GM19455 (cell line): ENCODE measurements around the gene SLC46A3.
A peak's percentile ranks its signal among the peaks of the same experiment; 100 is the strongest.
"Not testable (repeated sequence)": the region's sequence is repeated elsewhere in the genome, so short reads cannot be mapped to it uniquely, and the experiment has no call there.

Experiments
- ATAC-seq: cut with Tn5 transposase; IDR thresholded peaks from one replicate; pipeline ENCODE4 v1.9.1; 2021; ENCODE audit not compliant: unreplicated experiment

SLC46A3 gene, protein sequence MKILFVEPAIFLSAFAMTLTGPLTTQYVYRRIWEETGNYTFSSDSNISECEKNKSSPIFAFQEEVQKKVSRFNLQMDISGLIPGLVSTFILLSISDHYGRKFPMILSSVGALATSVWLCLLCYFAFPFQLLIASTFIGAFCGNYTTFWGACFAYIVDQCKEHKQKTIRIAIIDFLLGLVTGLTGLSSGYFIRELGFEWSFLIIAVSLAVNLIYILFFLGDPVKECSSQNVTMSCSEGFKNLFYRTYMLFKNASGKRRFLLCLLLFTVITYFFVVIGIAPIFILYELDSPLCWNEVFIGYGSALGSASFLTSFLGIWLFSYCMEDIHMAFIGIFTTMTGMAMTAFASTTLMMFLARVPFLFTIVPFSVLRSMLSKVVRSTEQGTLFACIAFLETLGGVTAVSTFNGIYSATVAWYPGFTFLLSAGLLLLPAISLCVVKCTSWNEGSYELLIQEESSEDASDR

DNA sequence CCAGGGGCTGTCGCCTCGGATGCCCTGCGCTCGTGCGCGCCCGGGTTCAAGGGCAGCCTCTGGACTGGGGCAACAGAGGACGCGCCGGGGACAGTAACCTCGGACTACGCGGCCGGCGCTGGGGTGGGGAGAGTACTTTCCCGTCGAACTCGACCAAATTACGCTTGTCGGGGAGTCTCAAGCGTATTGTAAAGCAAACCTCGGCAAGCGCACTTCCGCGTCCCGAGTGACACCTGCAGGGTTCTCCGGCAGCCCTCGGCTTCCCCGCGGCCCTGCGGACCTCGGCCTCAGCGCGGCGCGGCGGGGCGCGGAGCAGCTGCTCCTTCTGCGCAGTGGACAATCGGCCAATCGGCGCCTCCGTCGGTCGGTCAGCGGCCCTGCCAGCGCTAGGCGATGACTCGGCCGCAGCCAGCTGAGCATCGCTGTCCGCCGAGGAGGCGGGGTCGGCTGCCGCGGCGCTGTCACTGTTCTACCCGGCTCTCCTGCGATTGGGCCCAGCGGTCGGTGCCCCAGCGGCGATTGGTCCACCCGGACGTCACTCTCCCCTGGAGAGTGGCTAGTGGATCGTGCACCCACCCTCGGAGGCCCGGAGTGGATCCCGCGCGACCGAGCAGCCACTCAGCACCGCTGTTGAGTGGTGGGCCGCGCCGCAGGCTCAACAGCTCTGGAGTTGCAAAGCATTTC is at the start of gene SLC46A3:
SLC46A3 (minus strand) TSS at position 428 of the 684 bp plus-strand sequence. CDS start 972 bp downstream, outside the sequence.
- peak; percentile 99 for ATAC-seq

DNA sequence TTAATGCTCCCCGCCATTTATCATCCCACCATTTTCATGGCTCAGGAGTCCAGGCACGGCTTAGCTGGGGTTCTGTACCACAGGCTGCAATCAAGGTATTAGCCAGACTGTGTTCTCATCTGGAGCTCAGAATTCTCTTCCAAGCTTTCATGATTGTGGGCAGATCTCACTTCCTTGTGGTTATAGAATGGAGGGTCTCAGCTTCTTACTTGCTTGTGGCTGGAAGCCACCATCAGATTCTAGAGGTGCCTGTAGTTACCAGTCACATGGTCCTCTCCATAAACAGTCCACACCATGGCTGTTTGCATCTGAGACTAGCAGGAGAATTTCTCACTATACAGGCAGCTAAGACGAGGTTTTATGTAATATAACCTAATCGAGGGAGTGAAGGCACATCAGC is 45.1 kb upstream of the SLC46A3 start:
- ATAC-seq: no peak

DNA sequence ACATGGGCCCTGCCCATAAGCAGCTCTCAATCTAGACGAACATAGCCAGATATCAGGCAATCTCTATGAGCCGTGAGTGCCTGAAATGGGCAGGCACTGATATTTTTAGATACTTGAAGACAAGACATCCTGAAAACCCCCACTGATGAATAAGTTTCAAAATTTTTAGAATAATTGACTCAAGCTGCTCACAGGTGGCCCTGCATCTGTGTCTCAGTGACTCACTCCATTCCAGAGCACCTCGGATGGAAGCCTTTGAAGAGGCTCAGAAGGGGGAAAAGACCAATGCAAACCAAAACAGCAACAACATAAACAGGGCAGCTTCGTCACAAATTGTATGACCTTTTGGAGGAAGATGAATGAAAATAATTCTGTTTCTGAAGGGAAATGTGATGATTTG is 42.8 kb upstream of the SLC46A3 start:
- ATAC-seq: no peak

DNA sequence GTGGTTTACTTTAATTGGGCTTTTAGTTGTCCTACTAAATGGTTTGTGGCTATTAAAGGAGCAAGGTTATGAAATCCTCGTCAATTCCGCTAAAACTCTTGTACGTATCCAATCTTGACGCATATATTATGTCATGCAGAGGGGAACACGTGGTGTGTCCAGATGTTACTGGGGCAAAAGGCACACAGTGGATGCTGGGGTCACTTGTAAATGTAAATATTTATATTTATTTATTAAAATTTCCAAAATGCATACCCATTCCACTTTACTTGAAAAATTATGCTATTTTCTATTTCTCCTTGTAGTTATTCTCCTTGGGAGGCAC is 36.7 kb upstream of the SLC46A3 start:
- ATAC-seq: no peak

DNA sequence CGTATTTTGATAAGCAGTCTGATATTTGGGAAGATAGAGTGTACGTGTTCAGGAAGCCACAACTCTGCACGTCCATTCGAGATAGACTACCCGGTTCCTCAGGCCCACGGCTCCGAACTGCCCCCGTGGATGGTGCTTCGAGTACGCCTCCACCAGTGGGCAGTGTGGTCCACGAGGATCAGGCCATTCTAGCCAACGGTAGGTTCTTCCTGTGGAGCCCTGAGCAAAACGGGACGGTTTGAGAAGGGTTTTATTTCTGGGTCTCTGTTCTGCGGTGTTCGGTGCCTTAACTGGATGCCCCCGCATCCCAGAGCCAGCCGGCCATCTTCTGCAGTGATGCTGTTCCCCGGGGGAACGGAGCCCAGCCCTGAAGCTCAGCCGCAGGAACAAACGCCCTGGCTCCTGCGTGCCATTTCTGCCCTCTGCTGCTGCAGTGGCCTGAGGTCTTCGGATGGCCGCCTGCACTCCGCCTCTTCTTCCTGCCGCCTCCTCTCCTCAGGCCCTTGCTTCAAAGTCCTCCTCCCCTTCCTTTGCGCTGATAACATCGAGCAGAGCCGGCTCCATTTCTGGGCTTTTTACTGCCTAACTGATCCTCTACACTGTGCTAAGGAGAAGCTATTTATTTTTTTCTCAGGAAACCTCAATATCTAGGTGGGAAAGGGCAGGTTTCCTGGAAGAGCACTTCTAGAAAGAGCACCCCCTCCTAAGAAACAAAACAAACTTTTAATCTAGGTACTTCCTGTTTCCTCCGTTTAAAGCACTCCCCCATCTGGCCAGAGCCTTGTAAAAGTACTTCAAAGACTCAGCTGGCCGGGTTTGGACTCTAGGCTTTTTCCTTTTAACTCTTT is 36.2 kb upstream of the SLC46A3 start:
- ATAC-seq: no peak

DNA sequence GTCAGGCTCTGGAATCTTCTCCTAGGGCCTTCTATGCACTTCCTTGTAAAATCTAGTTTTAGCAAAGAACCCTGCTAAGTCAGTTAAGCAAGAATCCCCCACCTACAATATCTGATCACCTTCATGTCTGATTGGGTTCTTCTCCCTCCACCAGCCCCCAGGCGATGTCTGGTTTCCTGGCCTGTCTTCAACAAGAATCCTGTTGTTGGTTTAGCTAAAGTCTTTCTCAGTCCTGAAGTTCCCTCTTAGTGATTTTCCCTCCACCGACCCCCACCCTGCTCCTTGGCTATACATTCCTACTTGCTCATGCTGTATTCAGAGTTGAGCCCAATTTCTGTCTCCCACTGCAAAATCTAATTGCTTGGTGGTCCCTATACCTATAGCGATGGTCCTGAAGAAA is 35.2 kb upstream of the SLC46A3 start:
- ATAC-seq: no peak

DNA sequence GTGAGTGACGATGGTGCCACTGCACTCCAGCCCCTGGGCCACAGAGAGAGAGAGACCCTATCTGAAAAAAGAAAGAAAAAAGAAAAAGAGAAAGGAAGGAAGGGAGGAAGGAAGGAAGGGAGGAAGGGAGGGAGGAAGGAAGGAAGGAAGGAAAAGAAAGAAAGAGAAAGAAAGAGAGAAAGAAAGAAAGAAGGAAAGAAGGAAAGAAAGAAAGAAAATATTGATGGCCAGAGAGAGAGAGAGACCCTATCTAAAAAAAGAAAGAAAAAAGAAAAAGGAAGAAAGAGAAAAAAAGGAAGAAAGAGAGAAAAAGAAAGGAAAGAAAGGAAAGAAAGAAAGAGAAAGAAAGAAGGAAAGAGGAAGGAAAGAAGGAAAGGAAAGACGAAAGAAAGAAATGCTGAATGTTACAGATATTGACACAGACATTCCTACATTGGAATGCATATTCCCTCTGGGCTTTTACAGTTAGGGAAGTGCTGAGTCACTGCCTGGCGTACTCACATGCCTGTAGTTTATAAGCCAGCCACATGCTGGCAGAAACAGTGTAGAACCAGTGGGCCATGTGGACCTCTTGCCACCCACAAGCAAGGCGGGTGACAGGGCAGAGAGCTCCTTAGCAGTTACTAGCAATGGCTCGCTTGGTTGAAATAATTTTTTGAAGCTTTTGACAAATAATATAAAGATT is 34.6 kb upstream of the SLC46A3 start:
- ATAC-seq: no peak

DNA sequence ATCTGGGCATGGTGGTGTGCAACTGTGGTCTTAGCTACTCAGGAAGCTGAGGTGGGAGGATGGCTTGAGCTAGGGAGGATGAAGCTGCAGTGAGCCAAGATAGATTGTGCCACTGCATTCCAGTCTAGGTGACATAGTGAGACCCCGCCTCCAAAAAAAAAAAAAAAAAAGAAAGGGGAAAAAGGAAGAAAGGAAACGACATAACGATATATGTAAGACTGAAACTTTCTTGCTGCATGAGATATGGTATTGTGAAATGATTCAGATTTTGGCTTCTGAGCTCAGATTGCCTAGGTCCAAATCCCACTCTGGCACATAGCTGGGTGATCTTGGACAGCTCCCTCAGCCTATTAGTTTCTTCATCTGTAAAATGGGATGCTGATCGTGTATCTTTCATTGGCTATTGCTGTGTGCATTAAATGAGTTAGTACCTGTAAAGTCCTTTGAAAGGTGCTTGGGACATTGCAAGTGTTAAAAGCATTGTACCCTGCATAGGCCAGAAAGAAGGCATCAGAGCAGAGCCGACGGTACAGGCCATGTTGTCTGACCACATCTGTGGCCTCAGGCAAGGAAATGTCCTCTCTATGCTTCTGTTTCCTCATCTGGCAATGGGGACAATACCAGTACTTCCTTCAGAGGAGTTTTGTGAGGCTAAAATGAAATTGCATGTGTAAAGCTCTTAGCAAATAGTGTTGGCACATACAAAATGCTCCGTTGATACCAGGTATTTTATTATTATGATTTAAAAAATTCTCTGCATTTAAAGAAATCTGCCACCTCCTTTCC is 32.6 kb upstream of the SLC46A3 start:
- ATAC-seq: no peak

DNA sequence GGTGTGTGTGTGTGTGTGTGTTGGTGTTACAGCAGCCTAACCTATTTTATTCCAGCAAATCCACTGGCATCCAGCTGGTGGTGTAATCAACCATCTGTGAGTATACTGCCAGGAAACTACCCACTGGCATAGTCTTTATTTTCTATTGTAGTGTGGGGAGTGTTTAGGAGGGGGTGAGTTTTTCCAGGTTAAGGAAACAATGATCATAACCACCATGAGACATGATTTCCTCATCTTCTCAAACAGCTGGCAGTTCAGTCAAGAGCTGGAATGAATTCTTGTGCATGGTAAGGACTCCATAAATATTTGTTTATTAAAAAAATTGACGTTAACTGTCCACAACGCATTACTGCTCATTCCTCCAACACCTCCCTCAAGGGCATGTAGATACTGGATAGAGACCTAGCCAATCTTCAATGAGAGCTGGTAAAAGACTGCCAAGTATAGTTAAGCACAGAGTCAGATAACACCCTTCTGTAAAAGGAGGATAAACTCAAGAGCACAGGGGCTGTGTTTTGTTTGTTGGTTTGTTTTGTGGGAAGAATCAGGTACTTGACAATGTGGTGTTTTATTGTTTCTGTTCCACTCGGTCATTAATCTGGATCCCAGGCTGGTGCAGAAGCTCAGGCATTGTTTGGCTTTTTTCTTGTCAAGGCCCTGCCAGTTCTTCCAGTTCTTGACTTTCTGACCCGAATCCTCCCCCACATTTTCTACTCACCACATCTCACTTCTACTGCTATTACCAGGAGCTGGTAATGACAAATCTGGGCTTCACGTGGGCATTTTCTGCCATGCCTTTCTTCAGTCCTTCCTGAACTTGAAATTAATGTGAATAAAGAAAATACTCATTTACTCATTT is 31.6 kb upstream of the SLC46A3 start:
- no peak for ATAC-seq

DNA sequence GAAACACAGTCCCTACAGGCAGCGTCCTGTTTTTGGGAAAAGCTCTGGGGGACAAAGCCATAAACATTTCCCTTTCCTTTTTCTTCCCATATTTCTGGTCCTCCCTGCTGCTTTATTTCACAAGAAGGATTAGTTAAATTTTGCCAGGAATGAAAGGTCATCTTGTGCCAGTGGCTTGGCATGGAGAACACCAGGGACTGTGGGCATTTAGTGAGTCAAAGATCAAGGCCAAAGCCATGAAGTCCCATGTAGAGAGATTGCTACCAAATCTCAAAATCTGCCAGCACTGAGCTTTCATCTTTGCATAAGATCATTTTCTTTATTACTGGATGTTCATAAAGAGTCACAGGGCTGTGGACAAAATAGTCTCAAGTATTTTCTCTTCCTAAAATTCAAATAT is 29.1 kb upstream of the SLC46A3 start:
- no peak for ATAC-seq

DNA sequence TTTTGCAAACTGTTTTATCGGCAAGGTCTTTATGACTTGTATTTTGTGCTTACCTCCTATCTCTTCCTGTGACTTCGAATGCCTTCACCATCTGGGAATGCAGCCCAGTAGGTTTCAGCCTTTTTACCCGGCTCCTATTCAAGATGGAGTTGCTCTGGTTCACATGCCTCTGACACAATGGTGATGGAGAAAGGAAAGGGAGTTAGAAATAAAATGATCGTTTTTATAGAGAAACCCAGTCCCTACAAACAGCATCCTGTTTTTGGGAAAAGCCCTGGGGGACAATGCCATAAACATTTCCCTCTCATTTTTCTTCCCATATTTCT is 27.5 kb upstream of the SLC46A3 start:
- ATAC-seq: no peak

DNA sequence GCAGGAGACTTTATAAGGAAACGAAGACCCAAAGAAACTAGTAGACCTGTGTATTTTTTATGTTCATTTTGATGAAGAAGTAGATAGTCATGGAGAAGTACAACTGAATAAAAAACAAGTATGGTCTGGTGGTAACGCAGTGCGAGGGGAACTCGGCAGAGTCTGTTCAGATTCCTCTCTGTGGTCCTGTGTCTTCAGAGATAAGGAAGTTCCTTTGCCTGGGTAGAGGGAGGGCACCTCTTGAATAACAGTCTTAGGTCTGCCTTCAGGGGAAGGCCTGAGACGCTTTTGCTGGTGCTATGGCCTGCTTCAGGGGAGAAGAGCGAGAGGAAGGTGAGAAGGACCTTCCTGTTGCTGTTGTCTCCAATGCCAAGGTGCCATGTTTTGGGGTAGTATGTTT is 25.9 kb upstream of the SLC46A3 start:
- no peak for ATAC-seq

DNA sequence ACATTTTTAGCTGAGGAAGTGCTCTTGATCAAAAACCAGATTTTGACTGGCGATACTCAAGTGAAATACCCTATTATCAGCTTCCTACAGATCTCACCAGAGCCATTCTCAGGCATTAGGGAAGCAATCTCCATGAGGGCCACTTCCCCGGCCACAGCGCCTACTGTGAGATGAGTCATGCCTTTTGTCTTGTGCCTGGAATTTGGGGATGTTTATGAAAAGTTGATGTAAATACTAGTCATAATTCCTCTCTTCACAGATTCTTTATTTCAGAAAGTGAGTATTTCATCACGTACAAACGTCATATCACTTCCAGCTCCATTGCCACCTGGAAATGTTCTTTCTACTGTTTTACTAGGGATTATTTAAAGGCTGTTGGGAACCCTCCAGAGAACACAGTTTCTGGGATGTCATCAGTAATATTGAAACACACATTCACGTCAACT is 25.3 kb upstream of the SLC46A3 start:
- no peak for ATAC-seq

DNA sequence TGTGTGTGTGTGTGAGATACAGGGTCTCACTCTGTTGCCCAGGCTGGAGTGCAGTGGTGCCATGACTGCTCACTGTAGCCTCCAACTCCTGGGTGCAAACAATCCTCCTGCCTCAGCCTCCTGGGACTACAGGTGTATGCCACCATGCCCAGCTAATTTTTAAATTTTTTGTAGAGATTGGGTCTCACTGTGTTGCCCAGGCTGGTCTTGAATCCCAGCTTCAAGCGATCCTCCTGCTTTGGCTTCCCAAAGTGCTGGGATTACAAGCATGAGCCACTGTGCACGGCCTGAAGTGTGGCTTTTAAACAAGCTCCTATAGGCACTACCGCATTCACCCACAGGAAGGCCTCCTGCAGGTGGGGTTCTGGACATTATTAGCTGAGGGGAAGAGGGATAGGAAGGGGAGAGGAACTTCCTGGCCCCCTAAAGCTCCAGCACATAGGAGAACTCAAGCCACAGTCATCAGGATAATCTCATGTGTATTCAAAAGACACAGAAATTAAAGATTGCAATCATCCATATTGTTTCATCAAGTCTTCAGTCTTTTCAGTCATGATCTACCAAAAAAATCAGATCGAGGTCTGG is 24.8 kb upstream of the SLC46A3 start:
- ATAC-seq: no peak

DNA sequence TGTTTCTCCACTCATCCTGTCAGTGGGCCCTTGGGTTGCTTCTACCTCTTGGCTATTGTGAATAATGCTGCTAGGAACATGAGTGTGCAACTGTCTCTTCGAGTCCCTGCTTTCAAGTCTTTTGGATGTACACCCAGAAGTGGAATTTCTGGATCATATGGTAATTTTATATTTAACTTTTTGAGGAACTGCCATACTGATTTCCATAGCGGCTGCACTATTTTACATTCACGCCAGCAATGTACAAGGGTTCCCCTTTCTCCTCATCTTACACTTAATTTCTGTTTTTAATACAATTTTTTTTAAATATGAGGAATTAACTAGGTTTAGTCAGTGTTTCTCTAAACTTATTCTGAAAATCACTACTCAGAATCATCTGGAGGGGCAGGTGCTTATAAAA is 24.2 kb upstream of the SLC46A3 start:
- ATAC-seq: no peak

DNA sequence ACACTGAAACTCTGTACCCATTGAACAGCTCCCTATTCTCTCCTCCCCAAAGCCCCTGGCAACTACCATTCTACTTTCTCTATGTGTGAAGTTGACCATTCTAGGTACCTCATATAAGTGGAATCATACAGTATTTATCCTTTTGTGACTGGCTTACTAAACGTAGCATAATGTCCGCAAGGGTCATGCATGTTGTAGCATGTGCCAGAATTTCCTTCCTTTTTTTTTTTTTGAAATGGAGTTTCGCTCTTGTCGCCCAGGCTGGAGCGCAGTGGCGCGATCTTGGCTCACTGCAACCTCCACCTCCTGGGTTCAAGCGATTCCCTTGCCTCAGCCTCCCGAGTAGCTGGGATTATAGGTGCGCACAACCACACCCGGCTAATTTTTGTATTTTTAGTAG is 23.7 kb upstream of the SLC46A3 start:
- not testable (repeated sequence) for ATAC-seq

DNA sequence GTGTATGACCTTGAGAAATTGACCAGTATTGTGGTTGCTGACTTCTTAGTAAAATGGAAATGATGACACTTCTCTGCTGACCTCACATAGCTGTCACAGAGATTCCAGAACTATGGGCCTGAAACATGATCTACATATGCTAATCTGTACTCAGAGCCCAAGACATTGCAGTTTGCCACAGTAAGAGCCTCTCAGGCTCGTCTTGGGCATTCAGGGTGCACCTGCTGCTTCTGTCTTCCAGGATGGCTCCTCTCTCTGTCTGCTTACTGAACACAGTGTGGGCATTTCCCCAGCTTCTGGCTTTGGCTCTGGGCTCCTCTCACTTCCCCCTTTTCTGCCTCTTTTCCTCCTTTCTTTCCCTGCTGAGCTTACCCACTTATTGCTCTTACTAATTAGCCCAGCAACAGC is 22.3 kb upstream of the SLC46A3 start:
- ATAC-seq: no peak

DNA sequence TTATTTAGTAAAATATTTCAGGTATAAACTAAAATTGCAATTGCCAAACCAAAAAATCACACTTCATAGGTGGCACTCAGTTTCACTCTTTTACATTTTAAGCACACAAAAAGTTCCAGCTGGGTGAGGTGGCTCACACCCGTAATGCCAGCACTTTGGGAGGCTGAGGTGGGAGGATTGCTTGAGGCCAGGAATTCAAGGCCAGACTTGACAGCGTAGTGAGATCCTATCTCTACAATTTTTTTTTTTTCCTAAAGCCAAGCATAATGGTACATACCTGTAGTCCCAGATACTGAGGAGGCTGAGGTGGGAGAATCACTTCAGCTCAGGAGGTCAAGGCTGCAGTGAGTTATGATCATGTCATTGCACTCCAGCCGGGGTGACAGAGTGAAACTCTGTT is 20.6 kb upstream of the SLC46A3 start:
- ATAC-seq: no peak

DNA sequence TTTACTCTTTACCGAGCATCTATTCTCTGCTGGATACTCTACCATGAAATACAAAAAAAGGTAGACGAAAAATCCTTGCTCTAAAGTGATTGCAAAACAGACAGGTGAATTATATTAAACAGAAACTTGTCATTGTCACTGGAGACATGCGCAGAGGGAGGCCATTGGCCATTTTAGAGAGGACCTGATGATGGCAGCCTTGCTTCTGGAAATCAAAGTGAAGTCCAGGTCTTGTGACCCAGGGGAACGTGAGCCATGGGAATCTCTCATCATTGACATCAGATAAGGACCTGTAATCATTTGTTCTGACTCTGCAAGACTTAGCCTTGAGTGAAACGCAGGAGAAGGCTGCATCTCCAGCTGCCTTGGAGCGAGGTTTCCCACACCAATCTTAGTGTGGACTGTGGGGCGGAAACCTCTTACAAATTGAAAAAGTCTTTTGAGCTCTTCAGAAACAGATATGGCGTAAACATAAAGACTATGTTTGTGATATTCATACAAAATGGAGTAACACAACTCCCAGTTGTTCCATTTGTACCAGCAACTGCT is 16.8 kb upstream of the SLC46A3 start:
- no peak for ATAC-seq
